Forelimb muscle (tissue), 1 donor: Measurements from ENCODE around the gene DGKZ. TPM values are rescaled to one million over a fixed set of nuclear protein-coding genes. Genes with fewer than 3 reads are reported as not detected.

Experiments used
- DNase-seq: peaks from one replicate; pipeline ENCODE4 v3.0.0-alpha.2; 2013; ENCODE audit warnings: low read depth
- polyA plus RNA-seq: library from polyadenylated mRNA; unstranded; fragments of 120-200 nt; gene quantifications from one replicate; pipeline ENCODE4 v1.2.1, GENCODE V29; 2013; ENCODE audit not compliant: insufficient read length

Gene DGKZ
- polyA plus RNA-seq, 1 donor, result 77.8 TPM

GRCh38 chr11:46345881-46346484 lies 1.3 kb upstream of the DGKZ start:
- DNase-seq, result no peak

- DNase-seq, result no peak
Observed at GRCh38 chr11:46347637-46348311, 511 bp downstream of the DGKZ start.

GRCh38 chr11:46348566-46349401 lies 1.5 kb downstream of the DGKZ start:
- no peak for DNase-seq

GRCh38 chr11:46350695-46351094 lies 3.4 kb downstream of the DGKZ start:
- no peak for DNase-seq

- DNase-seq, result no peak
Observed at GRCh38 chr11:46351148-46351547, 3.9 kb downstream of the DGKZ start.

- DNase-seq, result no peak
Observed at GRCh38 chr11:46351606-46352005, 4.3 kb downstream of the DGKZ start.

GRCh38 chr11:46352063-46352841 lies 5.0 kb downstream of the DGKZ start:
- no peak for DNase-seq

GRCh38 chr11:46353698-46354097 lies 6.4 kb downstream of the DGKZ start:
- no peak for DNase-seq

GRCh38 chr11:46356924-46357482 lies 9.7 kb downstream of the DGKZ start:
- DNase-seq, result no peak

GRCh38 chr11:46357483-46357936 lies 10.2 kb downstream of the DGKZ start:
- no peak for DNase-seq

- no peak for DNase-seq
Observed at GRCh38 chr11:46359953-46360352, 12.7 kb downstream of the DGKZ start.

- DNase-seq, result no peak
Observed at GRCh38 chr11:46360878-46361277, 13.6 kb downstream of the DGKZ start.

- DNase-seq, result no peak
Observed at GRCh38 chr11:46361283-46362155, 14.3 kb downstream of the DGKZ start.

GRCh38 chr11:46362156-46363030 lies 15.1 kb downstream of the DGKZ start:
- DNase-seq, result no peak

- DNase-seq, result no peak
Observed at GRCh38 chr11:46363031-46363407, 15.8 kb downstream of the DGKZ start.

GRCh38 chr11:46363455-46364005 lies 16.3 kb downstream of the DGKZ start:
- DNase-seq, result no peak

GRCh38 chr11:46364056-46364455 lies 16.8 kb downstream of the DGKZ start:
- DNase-seq, result no peak

- DNase-seq, result no peak
Observed at GRCh38 chr11:46364791-46365190, 17.5 kb downstream of the DGKZ start.

- DNase-seq, result no peak
Observed at GRCh38 chr11:46366260-46366659, 19.0 kb downstream of the DGKZ start.
